OCI-LY1 (cell line): Measurements from ENCODE around the gene CENPA.
"Not testable (repeated sequence)": the region's sequence is repeated elsewhere in the genome, so short reads cannot be mapped to it uniquely, and the experiment has no call there.

ENCODE experiments used
- H2AFZ ChIP-seq: fragments of 200-600 bp; sonication (generic), shearing (Covaris generic); 2 replicates; pipeline ENCODE4 v1.6.0; 2014; ENCODE audit warnings: antibody characterized with exemption, mild to moderate bottlenecking, low read length
- H3F3A ChIP-seq: fragments of 200-600 bp; sonication (generic), shearing (Covaris generic); 2 replicates; pipeline ENCODE4 v1.6.0; 2014; ENCODE audit warnings: mild to moderate bottlenecking, antibody characterized with exemption, low read length, moderate library complexity; ENCODE audit not compliant: insufficient read depth
- H3K27ac ChIP-seq: fragments of 200-600 bp; sonication (generic); 2 replicates; pipeline ENCODE4 v1.5.1; 2014; ENCODE audit warnings: low read length, mixed run types, mild to moderate bottlenecking, low read depth; ENCODE audit not compliant: poor library complexity, severe bottlenecking
- H3K27me3 ChIP-seq: fragments of 200-600 bp; sonication (generic); 2 replicates; pipeline ENCODE4 v1.6.0; 2014; ENCODE audit warnings: antibody characterized with exemption, mild to moderate bottlenecking, low read length, moderate library complexity; ENCODE audit not compliant: insufficient read depth
- H3K36me3 ChIP-seq: fragments of 200-600 bp; sonication (generic); 2 replicates; pipeline ENCODE4 v1.6.1; 2014; ENCODE audit warnings: mild to moderate bottlenecking, antibody characterized with exemption, low read length, moderate library complexity, mixed read lengths; ENCODE audit not compliant: insufficient read depth
- H3K4me1 ChIP-seq: fragments of 200-600 bp; sonication (generic); 2 replicates; pipeline ENCODE4 v1.5.1; 2014; ENCODE audit warnings: mild to moderate bottlenecking, low read length, moderate library complexity; ENCODE audit not compliant: insufficient read depth, severe bottlenecking
- H3K4me2 ChIP-seq: fragments of 200-600 bp; sonication (generic), shearing (Covaris generic); 2 replicates; pipeline ENCODE4 v1.6.1; 2014; ENCODE audit warnings: low read length
- H3K4me3 ChIP-seq: fragments of 200-600 bp; sonication (generic); 2 replicates; pipeline ENCODE4 v1.5.1; 2014; ENCODE audit warnings: low read length, low read depth, mild to moderate bottlenecking, mixed read lengths; ENCODE audit not compliant: poor library complexity, severe bottlenecking
- H3K79me2 ChIP-seq: fragments of 200-600 bp; shearing (Covaris generic); 2 replicates; pipeline ENCODE4 v1.6.1; 2016; ENCODE audit warnings: mixed run types, low read length, mixed read lengths; ENCODE audit not compliant: insufficient read depth
- H3K9ac ChIP-seq: fragments of 200-600 bp; sonication (generic), shearing (Covaris generic); 2 replicates; pipeline ENCODE4 v1.6.1; 2014; ENCODE audit warnings: mild to moderate bottlenecking, low read length, mixed read lengths
- H3K9me2 ChIP-seq: fragments of 200-600 bp; sonication (generic), shearing (Covaris generic); 2 replicates; pipeline ENCODE4 v1.6.1; 2014; ENCODE audit warnings: low read depth, mild to moderate bottlenecking, low read length, mixed read lengths
- H3K9me3 ChIP-seq: fragments of 200-600 bp; shearing (Covaris generic); 2 replicates; pipeline ENCODE4 v1.6.1; 2014; ENCODE audit warnings: low read length, mixed read lengths
- H4K20me1 ChIP-seq: fragments of 200-600 bp; sonication (generic), shearing (Covaris generic); 2 replicates; pipeline ENCODE4 v1.6.0; 2016; ENCODE audit warnings: mild to moderate bottlenecking, low read length; ENCODE audit not compliant: insufficient read depth
- EZH2 ChIP-seq: fragments of 200-600 bp; sonication (generic), shearing (Covaris generic); IDR thresholded peaks from 2 replicates; pipeline ENCODE4 v1.8.0; 2017; ENCODE audit warnings: borderline replicate concordance, mixed run types, mild to moderate bottlenecking, antibody characterized with exemption, low read length, moderate library complexity, mixed read lengths
- TF ChIP-seq, protein P1 (sequence below): fragments of 200-600 bp; sonication (generic), shearing (Covaris generic); IDR thresholded peaks from 2 replicates; pipeline ENCODE4 v1.5.1; 2017; ENCODE audit warnings: mild to moderate bottlenecking, antibody characterized with exemption, low read length, moderate library complexity, mixed read lengths

Gene CENPA

DNA sequence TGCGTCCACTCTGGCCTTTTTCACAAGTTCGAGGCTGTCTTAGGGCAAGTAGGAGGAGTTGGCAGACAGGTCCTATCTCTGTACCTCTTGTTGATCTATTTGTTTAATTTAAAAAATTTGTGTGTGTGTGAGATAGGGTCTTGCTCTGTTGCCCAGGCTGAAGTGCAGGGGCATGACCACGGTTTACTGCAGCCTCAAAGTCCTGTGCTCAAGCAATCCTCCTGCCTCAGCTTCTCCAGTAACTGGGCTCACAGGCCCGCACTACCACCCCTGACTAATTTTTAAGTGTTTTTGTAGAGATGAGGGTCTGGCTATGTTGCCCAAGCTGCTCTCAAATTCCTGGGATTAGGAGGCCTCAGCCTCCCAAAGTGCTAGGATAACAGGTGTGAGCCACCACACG lies 26.0 kb upstream of the CENPA start:
- H4K20me1 ChIP-seq: no peaks in the 10 kb centered on the region
- H3K9ac ChIP-seq: no peak overlapping the region
- H3K9me3 ChIP-seq: no peaks in the 10 kb centered on the region
- H3K4me1 ChIP-seq: peaks cover 8% of the 10 kb centered on the region
- no peak overlapping the region for H3K4me3 ChIP-seq
- H3K9me2 ChIP-seq: no peaks in the 10 kb centered on the region
- TF ChIP-seq EZH2: no peak
- TF ChIP-seq, protein P1, sequence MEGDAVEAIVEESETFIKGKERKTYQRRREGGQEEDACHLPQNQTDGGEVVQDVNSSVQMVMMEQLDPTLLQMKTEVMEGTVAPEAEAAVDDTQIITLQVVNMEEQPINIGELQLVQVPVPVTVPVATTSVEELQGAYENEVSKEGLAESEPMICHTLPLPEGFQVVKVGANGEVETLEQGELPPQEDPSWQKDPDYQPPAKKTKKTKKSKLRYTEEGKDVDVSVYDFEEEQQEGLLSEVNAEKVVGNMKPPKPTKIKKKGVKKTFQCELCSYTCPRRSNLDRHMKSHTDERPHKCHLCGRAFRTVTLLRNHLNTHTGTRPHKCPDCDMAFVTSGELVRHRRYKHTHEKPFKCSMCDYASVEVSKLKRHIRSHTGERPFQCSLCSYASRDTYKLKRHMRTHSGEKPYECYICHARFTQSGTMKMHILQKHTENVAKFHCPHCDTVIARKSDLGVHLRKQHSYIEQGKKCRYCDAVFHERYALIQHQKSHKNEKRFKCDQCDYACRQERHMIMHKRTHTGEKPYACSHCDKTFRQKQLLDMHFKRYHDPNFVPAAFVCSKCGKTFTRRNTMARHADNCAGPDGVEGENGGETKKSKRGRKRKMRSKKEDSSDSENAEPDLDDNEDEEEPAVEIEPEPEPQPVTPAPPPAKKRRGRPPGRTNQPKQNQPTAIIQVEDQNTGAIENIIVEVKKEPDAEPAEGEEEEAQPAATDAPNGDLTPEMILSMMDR: no peak
- H3F3A ChIP-seq: no peaks in the 10 kb centered on the region
- H3K79me2 ChIP-seq: no peaks in the 10 kb centered on the region
- H3K36me3 ChIP-seq: no peaks in the 10 kb centered on the region
- H3K27ac ChIP-seq: no peak overlapping the region
- H3K4me2 ChIP-seq: no peak overlapping the region
- peaks cover 16% of the 10 kb centered on the region; the same call in 1 of the 2 replicates for H3K27me3 ChIP-seq
- H2AFZ ChIP-seq: no peak overlapping the region

DNA sequence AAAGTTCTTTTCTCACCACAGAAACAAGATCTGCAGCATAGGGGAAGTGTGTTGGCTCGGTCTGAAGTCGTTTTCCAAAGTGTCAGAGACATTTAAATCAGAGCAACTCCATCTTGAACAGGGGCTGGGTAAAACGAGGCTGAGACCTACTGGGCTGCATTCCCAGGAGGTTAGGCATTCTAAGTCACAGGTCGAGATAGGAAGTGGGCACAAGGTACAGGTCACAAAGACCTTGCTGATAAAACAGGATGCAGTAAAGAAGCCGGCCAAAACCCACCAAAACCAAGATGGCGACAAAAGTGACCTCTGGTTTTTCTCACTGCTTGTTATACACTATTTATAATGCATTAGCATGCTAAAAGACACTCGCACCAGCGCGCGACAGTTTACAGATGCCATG lies 24.9 kb upstream of the CENPA start:
- not testable (repeated sequence) for H2AFZ ChIP-seq, H3F3A ChIP-seq, H3K36me3 ChIP-seq, H3K9ac ChIP-seq, H3K9me2 ChIP-seq, H4K20me1 ChIP-seq, H3K27ac ChIP-seq, H3K4me2 ChIP-seq, H3K9me3 ChIP-seq, H3K4me3 ChIP-seq, H3K79me2 ChIP-seq
- Histone ChIP-seq H3K27me3 (peaks cover 11% of the 10 kb centered on the region; the same call in 1 of the 2 replicates), H3K4me1 (peaks cover 20% of the 10 kb centered on the region)

DNA sequence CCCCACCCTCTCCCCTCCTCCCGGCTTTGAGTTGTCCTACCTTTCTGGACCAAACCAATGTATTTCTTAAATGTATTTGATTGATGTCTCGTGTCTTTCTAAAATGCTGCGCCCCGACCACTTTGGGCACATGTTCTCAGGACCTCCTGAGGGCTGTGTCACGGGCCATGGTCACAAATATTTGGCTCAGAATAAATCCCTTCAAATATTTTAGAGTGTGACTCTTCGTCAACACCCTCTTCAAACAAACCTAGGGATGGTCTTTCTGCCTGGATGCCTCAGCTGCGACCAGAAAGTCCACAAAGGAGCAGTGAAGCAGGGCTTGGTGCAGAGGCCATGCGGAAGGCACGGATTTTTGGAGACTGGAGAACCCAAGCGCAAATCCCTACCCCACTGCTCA lies 22.8 kb upstream of the CENPA start:
- no peak overlapping the region for H3K27ac ChIP-seq
- no peak overlapping the region for H2AFZ ChIP-seq

More for the DNA sequence above, 22.8 kb upstream of the CENPA start:
- no peak overlapping the region for H3K4me2 ChIP-seq
- no peaks in the 10 kb centered on the region for H3K9me2 ChIP-seq
- no peaks in the 10 kb centered on the region for H4K20me1 ChIP-seq
- H3K9me3 ChIP-seq: no peaks in the 10 kb centered on the region
- no peak overlapping the region for H3K9ac ChIP-seq
- H3K4me1 ChIP-seq: peaks cover 20% of the 10 kb centered on the region
- no peak overlapping the region for H3K4me3 ChIP-seq
- H3K79me2 ChIP-seq: no peaks in the 10 kb centered on the region
- peaks cover 11% of the 10 kb centered on the region; the same call in 1 of the 2 replicates for H3K27me3 ChIP-seq
- no peaks in the 10 kb centered on the region for H3F3A ChIP-seq
- TF ChIP-seq, protein P1: no peak
- no peak for TF ChIP-seq EZH2
- H3K36me3 ChIP-seq: no peaks in the 10 kb centered on the region
